Measurements from ENCODE around the gene NOTCH4. TPM values are rescaled to one million over a fixed set of nuclear protein-coding genes. Genes with fewer than 3 reads are reported as not detected.
"Not testable (repeated sequence)": the region's sequence is repeated elsewhere in the genome, so short reads cannot be mapped to it uniquely, and the experiment has no call there.

The NOTCH4 gene
- 10 to 100 TPM; 20.8 to 47.9 (median 23.8) TPM for total RNA-seq

DNA sequence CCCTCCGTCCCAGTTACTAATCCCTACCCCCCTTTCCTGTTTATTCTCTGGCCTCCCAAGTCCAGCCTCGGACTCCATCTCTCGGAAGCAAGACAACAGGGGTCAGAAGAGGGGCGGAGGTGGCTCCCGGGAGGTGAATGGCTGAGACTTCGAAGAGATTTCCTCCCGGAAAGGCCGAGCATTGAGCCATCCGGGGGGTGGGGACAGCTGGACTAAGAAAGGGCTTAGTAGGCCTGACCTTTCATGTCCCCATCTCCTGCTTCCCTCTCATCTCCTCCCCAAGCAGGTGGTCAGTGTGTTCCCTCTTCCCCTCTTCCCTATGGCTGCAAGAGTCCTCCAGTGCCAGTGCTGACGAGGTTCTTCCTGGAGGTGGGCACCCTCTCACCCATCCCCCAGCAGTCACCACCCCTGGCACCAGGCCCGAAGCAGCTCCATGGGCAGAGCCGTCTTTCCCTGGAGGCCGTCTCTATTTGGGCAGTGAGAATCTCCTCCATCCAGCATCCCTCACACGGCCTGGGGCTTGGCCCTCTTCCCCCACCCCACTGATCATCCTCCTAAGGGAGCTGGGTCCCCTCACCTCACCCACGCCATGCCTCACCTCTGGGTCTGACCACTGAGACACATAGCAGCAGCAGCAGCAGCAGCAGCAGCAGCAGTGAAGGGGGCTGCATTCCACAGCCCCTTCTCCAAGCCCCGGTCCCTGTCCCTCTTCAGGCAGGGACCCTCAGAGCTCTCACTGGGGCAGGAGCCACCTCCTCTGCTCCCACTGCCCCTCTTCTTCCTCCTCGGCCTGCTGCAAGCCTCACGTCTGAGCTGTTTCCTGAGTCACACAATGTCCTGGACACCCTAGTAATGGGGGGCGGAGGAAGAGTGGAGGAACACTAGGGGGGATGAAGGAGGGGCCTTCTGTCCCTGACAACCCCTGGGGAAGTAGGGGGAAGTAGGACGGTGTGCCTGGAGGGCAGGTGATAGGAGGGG, at the start of gene NOTCH4:
Gene NOTCH4, minus strand, starts transcription at position 810 of the 978 bp plus-strand sequence. Its CDS starts 139 bp downstream, at position 671.
- TF ChIP-seq, protein P1, sequence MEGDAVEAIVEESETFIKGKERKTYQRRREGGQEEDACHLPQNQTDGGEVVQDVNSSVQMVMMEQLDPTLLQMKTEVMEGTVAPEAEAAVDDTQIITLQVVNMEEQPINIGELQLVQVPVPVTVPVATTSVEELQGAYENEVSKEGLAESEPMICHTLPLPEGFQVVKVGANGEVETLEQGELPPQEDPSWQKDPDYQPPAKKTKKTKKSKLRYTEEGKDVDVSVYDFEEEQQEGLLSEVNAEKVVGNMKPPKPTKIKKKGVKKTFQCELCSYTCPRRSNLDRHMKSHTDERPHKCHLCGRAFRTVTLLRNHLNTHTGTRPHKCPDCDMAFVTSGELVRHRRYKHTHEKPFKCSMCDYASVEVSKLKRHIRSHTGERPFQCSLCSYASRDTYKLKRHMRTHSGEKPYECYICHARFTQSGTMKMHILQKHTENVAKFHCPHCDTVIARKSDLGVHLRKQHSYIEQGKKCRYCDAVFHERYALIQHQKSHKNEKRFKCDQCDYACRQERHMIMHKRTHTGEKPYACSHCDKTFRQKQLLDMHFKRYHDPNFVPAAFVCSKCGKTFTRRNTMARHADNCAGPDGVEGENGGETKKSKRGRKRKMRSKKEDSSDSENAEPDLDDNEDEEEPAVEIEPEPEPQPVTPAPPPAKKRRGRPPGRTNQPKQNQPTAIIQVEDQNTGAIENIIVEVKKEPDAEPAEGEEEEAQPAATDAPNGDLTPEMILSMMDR (IDR thresholded peaks at IDR 0.05) = no peak
- TF ChIP-seq POLR2AphosphoS5 (IDR thresholded peaks at IDR 0.05) (no peak), POLR2A (IDR thresholded peaks at IDR 0.05) (no peak)
- no peaks in the 10 kb centered on the region for H3K9me3 ChIP-seq
- no peaks in the 10 kb centered on the region for H3K36me3 ChIP-seq
- no peak for DNase-seq (ENCODE audit: low spot score in 2 of 2)
- intact Hi-C loops (cut with DNase I; ENCODE audit: low total_unique reads) = no loop called here
- H3K4me1 ChIP-seq = no peaks in the 10 kb centered on the region
- H3K27ac ChIP-seq = peak within 1 kb of the TSS; percentile 66 to 89
- H3K4me3 ChIP-seq = peak within 1 kb of the TSS; percentile 16 to 57 (median 40)
- H3K27me3 ChIP-seq = no peaks in the 10 kb centered on the region

DNA sequence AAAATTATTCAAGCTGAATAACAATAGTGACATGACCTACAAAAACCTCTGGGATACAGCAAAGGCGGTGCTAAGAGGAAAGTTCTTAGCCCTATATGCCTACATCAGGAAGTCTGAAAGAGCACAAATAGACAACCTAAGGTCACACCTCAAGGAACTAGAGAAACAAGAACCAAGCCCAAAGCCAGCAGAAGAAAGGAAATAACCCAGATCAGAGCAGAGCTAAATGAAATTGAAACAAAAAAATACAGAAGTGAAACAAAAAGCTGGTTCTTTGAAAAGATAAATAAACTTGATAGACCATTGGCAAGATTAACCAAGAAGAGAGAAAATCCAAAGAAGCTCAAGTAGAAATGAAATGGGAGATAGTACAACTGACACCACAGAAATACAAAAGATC, 47.6 kb upstream of the NOTCH4 start:
- no peak for DNase-seq (ENCODE audit: low spot score in 2 of 2)
- Histone ChIP-seq H3K4me3 (no peak overlapping the region), H3K9me3 (peaks cover 0 to 4% of the 10 kb centered on the region in 2 donors), H3K27me3 (no peaks in the 10 kb centered on the region), H3K27ac (no peak overlapping the region), H3K36me3 (no peaks in the 10 kb centered on the region), H3K4me1 (no peaks in the 10 kb centered on the region)
- TF ChIP-seq POLR2A (IDR thresholded peaks at IDR 0.05) = no peak
- no peak for TF ChIP-seq POLR2AphosphoS5 (IDR thresholded peaks at IDR 0.05)
- TF ChIP-seq, protein P1 (IDR thresholded peaks at IDR 0.05) = no peak
- intact Hi-C loops (cut with DNase I; ENCODE audit: low total_unique reads) = no loop called here

DNA sequence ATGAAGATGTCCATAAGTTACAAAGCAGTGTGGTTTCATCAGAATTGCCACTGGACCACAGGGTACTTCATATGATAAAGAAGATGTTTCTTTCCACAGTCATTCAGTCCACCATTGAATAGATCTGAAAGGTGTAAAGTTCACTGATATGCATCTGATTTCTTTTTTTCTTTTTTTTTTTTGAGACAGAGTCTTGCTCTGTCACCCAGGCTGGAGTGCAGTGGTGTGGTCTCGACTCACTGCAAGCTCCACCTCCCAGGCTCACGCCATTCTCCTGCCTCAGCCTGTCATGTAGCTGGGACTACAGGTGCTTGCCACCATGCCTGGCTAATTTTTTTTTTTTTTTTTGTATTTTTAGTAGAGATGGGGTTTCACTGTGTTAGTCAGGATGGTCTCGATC, 44.6 kb upstream of the NOTCH4 start:
- intact Hi-C loops (cut with DNase I; ENCODE audit: low total_unique reads); H3K36me3 ChIP-seq; H3K4me1 ChIP-seq: not testable (repeated sequence)

DNA sequence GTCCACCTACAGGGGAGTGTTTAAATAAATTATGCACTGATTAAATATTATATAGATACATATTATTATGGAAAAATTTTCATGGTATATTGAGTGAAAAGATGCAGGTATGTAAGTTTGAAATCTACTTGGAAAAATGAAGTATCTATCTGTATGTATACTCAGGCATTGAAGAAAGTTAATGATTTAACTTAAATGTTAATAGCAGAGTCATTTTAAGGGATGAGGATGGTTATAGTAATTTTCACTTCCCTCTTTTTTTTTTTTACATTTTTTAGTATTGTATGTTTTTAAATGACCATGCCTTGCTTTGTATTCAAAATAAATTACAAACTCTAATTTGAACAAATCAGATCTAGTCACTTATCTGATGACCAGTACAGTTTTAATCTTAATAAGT, 43.2 kb upstream of the NOTCH4 start:
- no peaks in the 10 kb centered on the region for H3K9me3 ChIP-seq
- TF ChIP-seq POLR2AphosphoS5 (IDR thresholded peaks at IDR 0.05) (no peak), POLR2A (IDR thresholded peaks at IDR 0.05) (no peak)
- TF ChIP-seq, protein P1 (IDR thresholded peaks at IDR 0.05) = no peak
- intact Hi-C loops (cut with DNase I; ENCODE audit: low total_unique reads) = no loop called here
- no peak for DNase-seq (ENCODE audit: low spot score in 2 of 2)
- no peaks in the 10 kb centered on the region for H3K36me3 ChIP-seq
- no peaks in the 10 kb centered on the region for H3K4me1 ChIP-seq
- H3K27me3 ChIP-seq = no peaks in the 10 kb centered on the region
- H3K27ac ChIP-seq = no peak overlapping the region
- no peak overlapping the region for H3K4me3 ChIP-seq

More for the DNA sequence above, 44.6 kb upstream of the NOTCH4 start:
- DNase-seq (ENCODE audit: low spot score in 2 of 2); H3K27me3 ChIP-seq; H3K9me3 ChIP-seq; H3K4me3 ChIP-seq; H3K27ac ChIP-seq: not testable (repeated sequence)

DNA sequence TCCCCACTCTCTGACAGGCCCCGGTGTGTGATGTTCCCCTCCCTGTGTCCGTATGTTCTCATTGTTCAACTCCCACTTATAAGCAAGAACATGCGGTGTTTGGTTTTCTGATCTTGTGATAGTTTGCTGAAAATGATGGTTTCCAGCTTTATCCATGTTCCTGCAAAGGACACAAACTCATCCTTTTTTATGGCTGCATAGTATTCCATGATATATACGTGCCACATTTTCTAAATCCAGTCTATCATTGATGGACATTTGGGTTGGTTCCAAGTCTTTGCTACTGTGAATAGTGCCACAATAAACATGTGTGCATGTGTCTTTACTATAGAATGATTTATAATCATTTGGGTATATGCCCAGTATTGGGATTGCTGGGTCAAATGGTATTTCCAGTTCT, 33.4 kb upstream of the NOTCH4 start:
- DNase-seq (ENCODE audit: low spot score in 2 of 2); H3K27ac ChIP-seq; intact Hi-C loops (cut with DNase I; ENCODE audit: low total_unique reads); H3K27me3 ChIP-seq; H3K4me1 ChIP-seq; H3K36me3 ChIP-seq; H3K4me3 ChIP-seq; H3K9me3 ChIP-seq: not testable (repeated sequence)
